Activated effector memory CD4-positive, alpha-beta T cell treated with anti-CD3 and anti-CD28 coated beads, Interleukin-2, amount 50 U/mL, for 16 hours (primary cell): ENCODE results near the gene FRMD4A.
"Not testable (repeated sequence)": the region's sequence is repeated elsewhere in the genome, so short reads cannot be mapped to it uniquely, and the experiment has no call there.

ENCODE experiments used
- DNase-seq: peaks from one replicate; pipeline ENCODE4 v3.0.0-alpha.2; 2020

The FRMD4A gene

GRCh38 chr10:13896146-13896545 lies 434.6 kb downstream of the FRMD4A start:
- DNase-seq, result not testable (repeated sequence)

GRCh38 chr10:13894412-13895093 lies 436.2 kb downstream of the FRMD4A start:
- no peak for DNase-seq

GRCh38 chr10:13893926-13894325 lies 436.8 kb downstream of the FRMD4A start:
- DNase-seq, result no peak

GRCh38 chr10:13892871-13893270 lies 437.9 kb downstream of the FRMD4A start:
- DNase-seq, result no peak

GRCh38 chr10:13892001-13892491 lies 438.7 kb downstream of the FRMD4A start:
- DNase-seq, result no peak

- DNase-seq, result no peak
These were observed 439.4 kb downstream of the FRMD4A start for GRCh38 chr10:13891128-13892000.

- no peak for DNase-seq
These were observed 440.2 kb downstream of the FRMD4A start for GRCh38 chr10:13890233-13891127.

GRCh38 chr10:13887761-13888160 lies 443.0 kb downstream of the FRMD4A start:
- DNase-seq, result no peak

- no peak for DNase-seq
These were observed 445.3 kb downstream of the FRMD4A start for GRCh38 chr10:13885238-13885990.

GRCh38 chr10:13883636-13884444 lies 446.9 kb downstream of the FRMD4A start:
- DNase-seq, result no peak

GRCh38 chr10:13882119-13882711 lies 448.5 kb downstream of the FRMD4A start:
- DNase-seq, result no peak

GRCh38 chr10:13880760-13881159 lies 450.0 kb downstream of the FRMD4A start:
- no peak for DNase-seq

- DNase-seq, result no peak
These were observed 453.4 kb downstream of the FRMD4A start for GRCh38 chr10:13877154-13877909.

- DNase-seq, result no peak
These were observed 457.5 kb downstream of the FRMD4A start for GRCh38 chr10:13873196-13873595.

- no peak for DNase-seq
These were observed 458.3 kb downstream of the FRMD4A start for GRCh38 chr10:13872411-13872810.

- DNase-seq, result no peak
These were observed 458.9 kb downstream of the FRMD4A start for GRCh38 chr10:13871776-13872175.

- no peak for DNase-seq
These were observed 459.7 kb downstream of the FRMD4A start for GRCh38 chr10:13871011-13871410.

- no peak for DNase-seq
These were observed 461.4 kb downstream of the FRMD4A start for GRCh38 chr10:13869295-13869664.

GRCh38 chr10:13868528-13869294 lies 462.0 kb downstream of the FRMD4A start:
- no peak for DNase-seq
